Measurements from ENCODE around the gene CLOCK.

Gene CLOCK

DNA sequence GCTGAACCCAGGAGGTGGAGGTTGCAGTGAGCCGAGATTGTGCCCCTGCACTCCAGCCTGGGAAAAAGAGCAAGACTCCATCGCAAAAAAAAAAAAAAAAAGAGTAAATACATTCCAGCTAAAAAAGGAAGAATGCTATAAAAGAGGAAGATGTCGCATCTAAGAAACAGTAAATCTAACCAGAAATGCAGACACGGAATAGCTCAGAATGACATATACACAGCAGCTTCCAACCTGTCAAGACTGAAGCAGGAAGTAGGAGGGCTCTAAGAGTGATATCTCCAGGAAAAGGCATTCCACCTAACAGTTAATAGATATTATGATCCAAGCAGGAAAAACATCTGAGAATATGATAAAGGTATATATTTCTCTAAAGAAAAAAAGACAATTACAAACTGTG, 16.0 kb downstream of the CLOCK start:
- Histone ChIP-seq H3K9ac (ENCODE audit: low read length) (no peak overlapping the region), H2AK5ac (ENCODE audit: low read length) (no peak overlapping the region), H3K14ac (ENCODE audit: low read length) (no peak overlapping the region), H3K79me1 (ENCODE audit: low read length) (no peaks in the 10 kb centered on the region), H3K18ac (ENCODE audit: low read length) (no peak overlapping the region), H3K27me3 (ENCODE audit: insufficient read depth, low read length) (no peaks in the 10 kb centered on the region), H2BK12ac (ENCODE audit: low read length) (no peak overlapping the region), H3K4me2 (ENCODE audit: low read length) (no peak overlapping the region), H3K23ac (ENCODE audit: low read length) (no peak overlapping the region), H3K9me3 (ENCODE audit: insufficient read depth, low read depth, low read length) (no peaks in the 10 kb centered on the region), H3K27ac (ENCODE audit: low read depth, low read length) (no peak overlapping the region), H3K4ac (ENCODE audit: low read depth, low read length) (no peak overlapping the region), H2BK5ac (ENCODE audit: low read depth, low read length, poor library complexity) (no peak overlapping the region), H3K4me1 (ENCODE audit: control insufficient read depth in 1 of 2, insufficient read depth in 2 of 2, low read length in 2 of 2) (no peaks in the 10 kb centered on the region), H4K91ac (ENCODE audit: low read depth, low read length) (no peak overlapping the region), H3K79me2 (ENCODE audit: control insufficient read depth, insufficient read depth, low read length, poor library complexity) (no peaks in the 10 kb centered on the region), H4K8ac (ENCODE audit: low read depth, low read length) (no peak overlapping the region), H2BK120ac (ENCODE audit: insufficient read depth, low read length, poor library complexity) (no peak overlapping the region), H3K4me3 (ENCODE audit: low read depth, low read length) (no peak overlapping the region), H3K36me3 (ENCODE audit: control insufficient read depth in 1 of 2, insufficient read depth in 2 of 2, low read length in 2 of 2) (no peaks in the 10 kb centered on the region), H2AFZ (ENCODE audit: insufficient read depth, low read length, poor library complexity) (no peak overlapping the region), H4K12ac (ENCODE audit: low read depth, low read length) (no peak overlapping the region)
- no peak for DNase-seq
- WGBS (ENCODE audit: extremely low coverage, insufficient coverage, insufficient read length), result no CpG with 5 or more reads among the region's 4 CpGs

DNA sequence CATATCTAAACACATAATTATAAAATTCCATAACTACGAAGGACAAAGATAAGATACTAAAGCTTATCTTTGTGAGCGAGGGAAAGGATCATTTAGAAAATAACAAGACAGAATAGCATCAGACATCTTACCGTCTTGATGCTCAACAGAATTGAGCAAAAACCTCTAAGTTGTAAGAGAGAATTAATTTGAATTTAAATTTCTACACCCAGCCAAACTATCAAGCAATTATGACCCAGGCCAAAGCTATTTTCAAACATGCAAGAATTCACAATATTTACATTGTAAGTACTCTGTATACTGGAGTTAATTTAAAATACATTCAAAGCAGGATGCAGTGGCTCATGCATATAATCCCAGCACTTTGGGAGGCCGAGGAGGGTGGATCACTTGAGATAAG, 16.5 kb downstream of the CLOCK start:
- H4K12ac ChIP-seq (ENCODE audit: low read depth, low read length), result no peak overlapping the region
- WGBS (ENCODE audit: extremely low coverage, insufficient coverage, insufficient read length), result no CpG with 5 or more reads among the region's 4 CpGs
- no peaks in the 10 kb centered on the region for H3K9me3 ChIP-seq (ENCODE audit: insufficient read depth, low read depth, low read length)
- H3K23ac ChIP-seq (ENCODE audit: low read length), result no peak overlapping the region
- H3K9ac ChIP-seq (ENCODE audit: low read length), result no peak overlapping the region
- no peak overlapping the region for H3K27ac ChIP-seq (ENCODE audit: low read depth, low read length)
- H3K79me1 ChIP-seq (ENCODE audit: low read length), result no peaks in the 10 kb centered on the region
- no peaks in the 10 kb centered on the region for H3K36me3 ChIP-seq (ENCODE audit: control insufficient read depth in 1 of 2, insufficient read depth in 2 of 2, low read length in 2 of 2)
- H3K4ac ChIP-seq (ENCODE audit: low read depth, low read length), result no peak overlapping the region
- no peak overlapping the region for H2BK12ac ChIP-seq (ENCODE audit: low read length)
- no peak overlapping the region for H2AFZ ChIP-seq (ENCODE audit: insufficient read depth, low read length, poor library complexity)
- no peaks in the 10 kb centered on the region for H3K79me2 ChIP-seq (ENCODE audit: control insufficient read depth, insufficient read depth, low read length, poor library complexity)
- no peak overlapping the region for H2BK5ac ChIP-seq (ENCODE audit: low read depth, low read length, poor library complexity)
- H3K4me3 ChIP-seq (ENCODE audit: low read depth, low read length), result no peak overlapping the region
- H3K14ac ChIP-seq (ENCODE audit: low read length), result no peak overlapping the region
- H2AK5ac ChIP-seq (ENCODE audit: low read length), result no peak overlapping the region
- no peak overlapping the region for H3K18ac ChIP-seq (ENCODE audit: low read length)
- no peaks in the 10 kb centered on the region for H3K4me1 ChIP-seq (ENCODE audit: control insufficient read depth in 1 of 2, insufficient read depth in 2 of 2, low read length in 2 of 2)
- DNase-seq, result no peak
- no peak overlapping the region for H3K4me2 ChIP-seq (ENCODE audit: low read length)
- H4K91ac ChIP-seq (ENCODE audit: low read depth, low read length), result no peak overlapping the region
- no peak overlapping the region for H2BK120ac ChIP-seq (ENCODE audit: insufficient read depth, low read length, poor library complexity)
- no peaks in the 10 kb centered on the region for H3K27me3 ChIP-seq (ENCODE audit: insufficient read depth, low read length)
- no peak overlapping the region for H4K8ac ChIP-seq (ENCODE audit: low read depth, low read length)

DNA sequence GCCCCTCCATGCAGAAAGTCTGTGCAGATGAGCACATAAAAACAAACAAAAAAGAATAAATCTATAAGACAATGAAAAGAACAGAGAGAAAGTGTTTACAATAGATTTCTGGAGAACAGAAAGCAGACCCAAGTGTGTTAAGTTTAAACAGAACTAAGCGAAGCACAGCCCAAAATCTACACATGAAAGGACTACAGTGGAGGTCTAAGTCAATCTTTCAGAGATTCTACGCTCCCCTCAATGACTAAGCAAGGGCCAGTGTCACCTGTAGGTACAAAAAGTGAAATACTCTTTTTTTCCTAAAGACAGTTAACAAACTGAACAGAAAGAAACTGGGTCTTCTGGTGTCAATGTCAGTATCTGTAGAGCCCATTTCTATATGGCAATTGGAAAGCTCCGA, 18.2 kb downstream of the CLOCK start:
- Histone ChIP-seq H3K9ac (ENCODE audit: low read length) (no peak overlapping the region), H3K23ac (ENCODE audit: low read length) (no peak overlapping the region), H3K27ac (ENCODE audit: low read depth, low read length) (no peak overlapping the region), H3K14ac (ENCODE audit: low read length) (no peak overlapping the region), H2BK5ac (ENCODE audit: low read depth, low read length, poor library complexity) (no peak overlapping the region), H3K4me1 (ENCODE audit: control insufficient read depth in 1 of 2, insufficient read depth in 2 of 2, low read length in 2 of 2) (no peaks in the 10 kb centered on the region), H4K91ac (ENCODE audit: low read depth, low read length) (no peak overlapping the region), H3K4me2 (ENCODE audit: low read length) (no peak overlapping the region), H3K4ac (ENCODE audit: low read depth, low read length) (no peak overlapping the region), H2BK120ac (ENCODE audit: insufficient read depth, low read length, poor library complexity) (no peak overlapping the region), H2BK12ac (ENCODE audit: low read length) (no peak overlapping the region), H3K18ac (ENCODE audit: low read length) (no peak overlapping the region), H3K79me2 (ENCODE audit: control insufficient read depth, insufficient read depth, low read length, poor library complexity) (no peaks in the 10 kb centered on the region), H4K8ac (ENCODE audit: low read depth, low read length) (no peak overlapping the region), H3K4me3 (ENCODE audit: low read depth, low read length) (no peak overlapping the region), H3K9me3 (ENCODE audit: insufficient read depth, low read depth, low read length) (no peaks in the 10 kb centered on the region), H3K79me1 (ENCODE audit: low read length) (no peaks in the 10 kb centered on the region), H4K12ac (ENCODE audit: low read depth, low read length) (no peak overlapping the region), H3K27me3 (ENCODE audit: insufficient read depth, low read length) (no peaks in the 10 kb centered on the region), H3K36me3 (ENCODE audit: control insufficient read depth in 1 of 2, insufficient read depth in 2 of 2, low read length in 2 of 2) (no peaks in the 10 kb centered on the region), H2AK5ac (ENCODE audit: low read length) (no peak overlapping the region), H2AFZ (ENCODE audit: insufficient read depth, low read length, poor library complexity) (no peak overlapping the region)
- WGBS (ENCODE audit: extremely low coverage, insufficient coverage, insufficient read length), result no CpG with 5 or more reads among the region's 3 CpGs
- no peak for DNase-seq

DNA sequence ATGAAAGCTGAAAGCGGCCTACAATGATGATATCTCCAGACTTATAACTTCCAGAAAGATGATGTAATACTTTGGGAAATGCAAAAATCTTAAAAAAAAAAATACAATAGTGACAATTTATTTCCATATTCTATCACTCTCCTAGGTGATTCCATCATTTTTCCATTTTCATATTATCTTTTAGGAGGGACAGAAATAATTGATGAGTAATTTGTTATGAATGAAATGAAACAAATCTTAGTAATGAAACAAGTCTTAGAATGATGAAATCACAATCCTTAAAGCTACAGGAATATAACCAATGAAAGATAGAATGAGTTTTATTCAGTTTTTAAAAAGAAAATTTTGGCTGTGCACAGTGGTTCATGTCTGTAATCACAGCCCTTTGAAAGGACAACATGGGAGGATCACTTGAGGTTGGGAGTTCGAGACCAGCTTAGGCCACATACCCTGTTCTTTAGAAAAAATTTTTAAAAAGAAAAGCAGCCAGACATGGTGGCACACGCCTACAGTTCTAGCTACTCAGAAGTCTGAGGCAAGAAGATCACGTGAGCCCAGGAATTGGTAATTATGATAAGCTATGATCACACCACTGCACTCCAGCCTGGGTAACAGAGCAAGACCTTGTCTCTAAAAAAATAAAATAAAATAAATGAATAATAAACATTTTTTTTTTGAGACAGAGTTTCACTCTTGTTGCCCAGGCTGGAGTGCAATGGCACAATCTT, 21.7 kb downstream of the CLOCK start:
- Histone ChIP-seq H3K23ac (ENCODE audit: low read length) (no peak overlapping the region), H3K79me2 (ENCODE audit: control insufficient read depth, insufficient read depth, low read length, poor library complexity) (no peaks in the 10 kb centered on the region), H4K91ac (ENCODE audit: low read depth, low read length) (no peak overlapping the region), H3K4me1 (ENCODE audit: control insufficient read depth in 1 of 2, insufficient read depth in 2 of 2, low read length in 2 of 2) (no peaks in the 10 kb centered on the region), H3K27me3 (ENCODE audit: insufficient read depth, low read length) (no peaks in the 10 kb centered on the region), H3K36me3 (ENCODE audit: control insufficient read depth in 1 of 2, insufficient read depth in 2 of 2, low read length in 2 of 2) (no peaks in the 10 kb centered on the region), H3K4ac (ENCODE audit: low read depth, low read length) (no peak overlapping the region), H2BK120ac (ENCODE audit: insufficient read depth, low read length, poor library complexity) (no peak overlapping the region), H3K18ac (ENCODE audit: low read length) (no peak overlapping the region), H2AK5ac (ENCODE audit: low read length) (no peak overlapping the region), H4K12ac (ENCODE audit: low read depth, low read length) (no peak overlapping the region), H2AFZ (ENCODE audit: insufficient read depth, low read length, poor library complexity) (no peak overlapping the region), H2BK5ac (ENCODE audit: low read depth, low read length, poor library complexity) (no peak overlapping the region), H3K79me1 (ENCODE audit: low read length) (no peaks in the 10 kb centered on the region), H3K14ac (ENCODE audit: low read length) (no peak overlapping the region), H3K27ac (ENCODE audit: low read depth, low read length) (no peak overlapping the region), H3K9me3 (ENCODE audit: insufficient read depth, low read depth, low read length) (no peaks in the 10 kb centered on the region), H3K4me2 (ENCODE audit: low read length) (no peak overlapping the region), H3K9ac (ENCODE audit: low read length) (no peak overlapping the region), H4K8ac (ENCODE audit: low read depth, low read length) (no peak overlapping the region), H3K4me3 (ENCODE audit: low read depth, low read length) (no peak overlapping the region), H2BK12ac (ENCODE audit: low read length) (no peak overlapping the region)
- no peak for DNase-seq
- no CpG with 5 or more reads among the region's 4 CpGs for WGBS (ENCODE audit: extremely low coverage, insufficient coverage, insufficient read length)

Measured in trophoblast cell (in vitro differentiated cells and primary cell).